Measurements from ENCODE around the gene XRCC6. TPM values are rescaled to one million over a fixed set of nuclear protein-coding genes. Genes with fewer than 3 reads are reported as not detected.
"Not testable (repeated sequence)": the region's sequence is repeated elsewhere in the genome, so short reads cannot be mapped to it uniquely, and the experiment has no call there.

Gene XRCC6
- total and polyA plus RNA-seq, 10 donors: 93.6 to 183 (median 152) TPM

- DNase-seq: peak; percentile 99
- Histone ChIP-seq H3K9me3 (no peaks in the 10 kb centered on the region), H3K27ac (peak within 1 kb of the TSS; percentile 92 to 99 (median 96)), H3K4me3 (peak within 1 kb of the TSS; percentile 73 to 99 (median 88)), H3K4me1 (peaks cover 28 to 82% (median 46%) of the 10 kb centered on the region in 6 donors), H3K36me3 (peaks cover 5 to 37% (median 30%) of the 10 kb centered on the region in 6 donors), H3K27me3 (replicated peaks in 1 of 7) (no peaks in the 10 kb centered on the region)
- 0 to 2% (median 1%) methylated on average over 11 to 40 of the region's 40 CpGs for WGBS, 5 donors
- TF ChIP-seq POLR2A (IDR thresholded peaks at IDR 0.05): peak; percentile 77 to 90 (median 89)
- TF ChIP-seq POLR2AphosphoS5 (IDR thresholded peaks at IDR 0.05): peak; percentile 98 to 99 (median 98)
- TF ChIP-seq CTCF (IDR thresholded peaks at IDR 0.05 in 8 of 11, conservative IDR thresholded peaks at IDR 0.05 in 3 of 11): peak in 1 of 11 experiments; percentile 8
- intact Hi-C loops (cut with DNase I; ENCODE audit: low total_unique reads): no loop called here
Observed at GRCh38 chr22:41620589-41621098, 451 bp upstream of the XRCC6 start, which contains the start of gene DESI1. DESI1 (minus strand) TSS chr22:41621043; CDS start chr22:41620839, 204 bp downstream.

GRCh38 chr22:41621911-41622179, 750 bp downstream of the XRCC6 start:
- DNase-seq: no peak
- WGBS, 5 donors: 5 to 7% (median 6%) methylated on average over 8 of the region's 8 CpGs
- peak overlapping the region; percentile 92 to 99 (median 96) for H3K27ac ChIP-seq
- intact Hi-C loops (cut with DNase I; ENCODE audit: low total_unique reads): no loop called here
- no peaks in the 10 kb centered on the region for H3K9me3 ChIP-seq
- no peak for TF ChIP-seq POLR2A (IDR thresholded peaks at IDR 0.05)
- no peak for TF ChIP-seq CTCF (IDR thresholded peaks at IDR 0.05 in 8 of 11, conservative IDR thresholded peaks at IDR 0.05 in 3 of 11)
- no peak for TF ChIP-seq POLR2AphosphoS5 (IDR thresholded peaks at IDR 0.05)
- no peaks in the 10 kb centered on the region for H3K27me3 ChIP-seq (replicated peaks in 1 of 7)
- H3K4me1 ChIP-seq: peaks cover 28 to 88% (median 47%) of the 10 kb centered on the region in 6 donors
- H3K36me3 ChIP-seq: peaks cover 6 to 49% (median 42%) of the 10 kb centered on the region in 6 donors
- H3K4me3 ChIP-seq: peak overlapping the region; percentile 73 to 99 (median 88)

- Histone ChIP-seq H3K27me3 (replicated peaks in 1 of 7) (no peaks in the 10 kb centered on the region), H3K9me3 (no peaks in the 10 kb centered on the region), H3K4me1 (peaks cover 16 to 59% (median 26%) of the 10 kb centered on the region in 6 donors), H3K27ac (no peak overlapping the region), H3K36me3 (peaks cover 6 to 86% (median 77%) of the 10 kb centered on the region in 6 donors), H3K4me3 (no peak overlapping the region)
- 93 to 99% (median 97%) methylated on average over 7 of the region's 7 CpGs for WGBS, 5 donors
- intact Hi-C loops (cut with DNase I; ENCODE audit: low total_unique reads): no loop called here
- TF ChIP-seq POLR2A (IDR thresholded peaks at IDR 0.05) (no peak), POLR2AphosphoS5 (IDR thresholded peaks at IDR 0.05) (no peak), CTCF (IDR thresholded peaks at IDR 0.05 in 8 of 11, conservative IDR thresholded peaks at IDR 0.05 in 3 of 11) (no peak)
- peak; percentile 29 for DNase-seq
Observed at GRCh38 chr22:41625577-41625976, 4.5 kb downstream of the XRCC6 start.

- H3K27ac ChIP-seq; DNase-seq; H3K27me3 ChIP-seq (replicated peaks in 1 of 7); H3K9me3 ChIP-seq; intact Hi-C loops (cut with DNase I; ENCODE audit: low total_unique reads); H3K4me3 ChIP-seq: not testable (repeated sequence)
- Histone ChIP-seq H3K4me1 (peaks cover 0 to 12% (median under 1%) of the 10 kb centered on the region in 6 donors), H3K36me3 (peaks cover 0 to 100% (median 84%) of the 10 kb centered on the region in 6 donors)
- 95 to 98% (median 97%) methylated on average over 19 to 25 of the region's 28 CpGs; no CpG with 5 or more reads in 2 of the 5 donors for WGBS, 5 donors
Observed at GRCh38 chr22:41631115-41631514, 10.0 kb downstream of the XRCC6 start.
